GM12873 (cell line): ENCODE measurements around the gene MSI2.

Experiments used
- TF ChIP-seq, protein P1 (sequence below): IDR thresholded peaks from 2 replicates; pipeline ENCODE4 v1.5.1; 2012; ENCODE audit warnings: low read depth, mild to moderate bottlenecking, moderate library complexity, low read length, control low read depth; ENCODE audit not compliant: insufficient read depth; ENCODE audit errors: missing control alignments

MSI2 gene

DNA sequence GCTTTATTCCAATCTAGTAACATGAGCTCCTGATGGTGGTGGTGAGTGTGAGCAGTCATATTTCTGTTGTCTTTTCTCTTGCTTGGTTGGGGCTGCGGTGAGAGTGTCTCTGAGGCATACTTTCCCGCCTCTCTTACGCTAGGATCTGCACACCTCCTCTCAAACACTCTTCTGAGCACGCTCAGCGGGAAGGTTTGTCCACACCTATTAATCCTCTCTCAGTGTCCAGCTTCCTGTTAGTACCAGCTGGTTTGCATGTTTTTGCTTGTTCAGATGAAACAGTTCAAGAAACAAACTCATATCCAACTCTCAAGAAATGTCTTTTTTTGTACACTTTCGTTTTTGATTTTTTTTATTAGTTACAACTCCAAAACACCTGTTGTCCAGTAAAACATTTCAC is 399.2 kb downstream of the MSI2 start:
- TF ChIP-seq, protein P1, sequence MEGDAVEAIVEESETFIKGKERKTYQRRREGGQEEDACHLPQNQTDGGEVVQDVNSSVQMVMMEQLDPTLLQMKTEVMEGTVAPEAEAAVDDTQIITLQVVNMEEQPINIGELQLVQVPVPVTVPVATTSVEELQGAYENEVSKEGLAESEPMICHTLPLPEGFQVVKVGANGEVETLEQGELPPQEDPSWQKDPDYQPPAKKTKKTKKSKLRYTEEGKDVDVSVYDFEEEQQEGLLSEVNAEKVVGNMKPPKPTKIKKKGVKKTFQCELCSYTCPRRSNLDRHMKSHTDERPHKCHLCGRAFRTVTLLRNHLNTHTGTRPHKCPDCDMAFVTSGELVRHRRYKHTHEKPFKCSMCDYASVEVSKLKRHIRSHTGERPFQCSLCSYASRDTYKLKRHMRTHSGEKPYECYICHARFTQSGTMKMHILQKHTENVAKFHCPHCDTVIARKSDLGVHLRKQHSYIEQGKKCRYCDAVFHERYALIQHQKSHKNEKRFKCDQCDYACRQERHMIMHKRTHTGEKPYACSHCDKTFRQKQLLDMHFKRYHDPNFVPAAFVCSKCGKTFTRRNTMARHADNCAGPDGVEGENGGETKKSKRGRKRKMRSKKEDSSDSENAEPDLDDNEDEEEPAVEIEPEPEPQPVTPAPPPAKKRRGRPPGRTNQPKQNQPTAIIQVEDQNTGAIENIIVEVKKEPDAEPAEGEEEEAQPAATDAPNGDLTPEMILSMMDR, result no peak

GRCh38 chr17:57657211-57657610 is 400.9 kb downstream of the MSI2 start:
- TF ChIP-seq, protein P1, result no peak

DNA sequence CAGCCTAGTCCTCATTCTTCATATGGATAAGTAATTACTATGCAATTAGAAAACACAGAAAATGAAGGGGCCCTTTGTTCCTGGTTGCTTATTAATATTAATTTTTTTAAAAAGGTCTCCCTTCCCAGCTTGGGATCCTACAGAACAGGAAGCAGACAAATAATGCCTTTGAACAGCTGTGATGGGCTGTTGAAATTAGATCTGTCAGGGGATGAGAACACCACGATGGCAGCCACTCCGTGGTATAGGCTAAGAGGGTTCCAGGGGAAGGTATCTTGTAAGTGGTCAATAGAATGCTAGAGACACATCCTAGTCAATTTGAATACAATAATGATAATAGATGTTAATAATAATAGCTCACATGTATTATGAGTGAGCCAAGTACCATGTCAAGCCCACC is 405.7 kb downstream of the MSI2 start:
- TF ChIP-seq, protein P1, result no peak

DNA sequence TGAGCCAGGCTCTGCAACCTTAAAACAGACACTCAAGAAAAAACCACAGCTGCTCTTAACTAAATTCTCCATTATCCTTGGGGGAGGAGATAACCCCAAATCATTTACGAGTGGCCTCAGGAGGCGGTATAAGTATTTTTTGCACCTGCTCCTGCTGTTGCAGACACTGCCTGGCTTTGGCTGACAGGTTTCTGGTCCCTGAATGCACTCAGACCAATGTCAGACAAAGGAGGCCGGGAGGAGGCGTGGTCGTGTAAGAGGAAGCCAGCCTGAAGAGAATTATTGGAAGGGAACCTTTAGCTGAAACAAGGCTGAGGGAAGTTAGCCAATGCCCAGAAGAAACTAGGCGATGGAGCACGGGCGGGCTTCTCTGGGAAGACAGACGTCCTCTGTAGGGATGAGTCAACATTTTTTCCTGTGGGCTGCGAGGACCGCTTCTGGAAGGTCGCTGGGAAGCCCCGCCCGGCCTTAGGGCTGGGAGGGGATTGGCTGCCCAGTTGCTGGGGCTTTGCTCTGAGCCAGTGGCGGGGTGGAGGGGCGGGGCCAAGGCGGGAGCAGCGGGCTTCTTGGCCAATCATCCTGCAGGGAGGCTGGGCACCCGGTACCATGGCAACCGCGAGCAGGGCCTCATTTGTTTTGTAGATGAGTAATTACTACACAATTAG is 406.5 kb downstream of the MSI2 start:
- TF ChIP-seq, protein P1, result no peak

GRCh38 chr17:57663326-57664070 is 407.2 kb downstream of the MSI2 start:
- TF ChIP-seq, protein P1, result no peak

DNA sequence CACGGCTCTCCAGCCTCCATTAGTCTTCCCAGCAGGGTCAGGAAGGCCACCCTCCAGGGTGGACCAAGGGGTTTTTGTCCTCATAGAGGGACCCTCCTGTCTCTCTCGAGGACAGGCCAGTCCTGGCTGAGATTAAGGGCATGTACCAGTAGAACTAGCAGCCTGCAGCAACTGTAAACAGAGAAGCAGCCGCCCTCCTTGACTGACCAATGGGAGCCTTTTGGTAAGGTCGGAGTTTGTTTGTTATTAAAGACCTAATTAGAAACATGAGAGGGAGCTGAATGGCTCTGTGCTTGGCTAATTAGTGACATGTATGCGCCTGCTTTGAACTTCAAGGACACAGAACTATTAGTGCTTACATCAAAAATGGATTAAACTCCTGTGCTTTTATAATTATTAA is 408.8 kb downstream of the MSI2 start:
- TF ChIP-seq, protein P1, result no peak

- TF ChIP-seq, protein P1, result no peak
Measured at GRCh38 chr17:57665696-57666095, 409.4 kb downstream of the MSI2 start.
